Naive B cell (primary cell): Measurements from ENCODE around the gene SEL1L2. TPM values are rescaled to one million over a fixed set of nuclear protein-coding genes. Genes with fewer than 3 reads are reported as not detected.

Experiments
- ATAC-seq, 2 donors: fragments of 150-1000 bp; cut with Tn5 transposase; 2 replicates each; pipeline ENCODE4 v1.10.0; 2021; ENCODE audit warnings: low read depth in 2 of 2, mild to moderate bottlenecking in 2 of 2, moderate library complexity in 2 of 2
- DNase-seq: peaks from one replicate; pipeline ENCODE4 v3.0.0; 2022
- H3K27ac Mint-ChIP-seq, 6 donors: one replicate each; pipeline ENCODE4 v1.8.0; 2020 to 2022; ENCODE audit warnings: mild to moderate bottlenecking in 6 of 6, mixed read lengths in 6 of 6, moderate library complexity in 5 of 6, inconsistent platforms in 2 of 6
- H3K27me3 Mint-ChIP-seq, 3 donors: one replicate each; pipeline ENCODE4 v1.8.0; 2021 to 2022; ENCODE audit warnings: mixed read lengths in 3 of 3, mild to moderate bottlenecking in 1 of 3
- H3K36me3 Mint-ChIP-seq, 2 donors: one replicate each; pipeline ENCODE4 v1.8.0; 2020 to 2022; ENCODE audit warnings: mixed read lengths in 2 of 2, inconsistent platforms in 1 of 2, mild to moderate bottlenecking in 1 of 2
- H3K4me1 Mint-ChIP-seq, 3 donors: one replicate each; pipeline ENCODE4 v1.8.0; 2020 to 2022; ENCODE audit warnings: mixed read lengths in 3 of 3, inconsistent platforms in 1 of 3, mild to moderate bottlenecking in 1 of 3, moderate library complexity in 1 of 3
- H3K4me3 Mint-ChIP-seq, 8 donors: one replicate each; pipeline ENCODE4 v1.8.0; 2020 to 2022; ENCODE audit warnings: mild to moderate bottlenecking in 8 of 8, mixed read lengths in 8 of 8, moderate library complexity in 8 of 8, inconsistent platforms in 2 of 8
- H3K9me3 Mint-ChIP-seq, 7 donors: one replicate each; pipeline ENCODE4 v1.8.0; 2020 to 2022; ENCODE audit warnings: mixed read lengths in 7 of 7, mild to moderate bottlenecking in 5 of 7, inconsistent platforms in 2 of 7, moderate library complexity in 1 of 7
- polyA plus RNA-seq, 6 donors: library from polyadenylated mRNA; unstranded; fragments of 300-500 nt; fragmentation: Illumina TruSeq; gene quantifications; one replicate each; pipeline ENCODE4 v1.2.3, GENCODE V29; 2021; ENCODE audit warnings: low read depth in 6 of 6

The SEL1L2 gene
- polyA plus RNA-seq, 6 donors from 2014 or later: not detected

DNA sequence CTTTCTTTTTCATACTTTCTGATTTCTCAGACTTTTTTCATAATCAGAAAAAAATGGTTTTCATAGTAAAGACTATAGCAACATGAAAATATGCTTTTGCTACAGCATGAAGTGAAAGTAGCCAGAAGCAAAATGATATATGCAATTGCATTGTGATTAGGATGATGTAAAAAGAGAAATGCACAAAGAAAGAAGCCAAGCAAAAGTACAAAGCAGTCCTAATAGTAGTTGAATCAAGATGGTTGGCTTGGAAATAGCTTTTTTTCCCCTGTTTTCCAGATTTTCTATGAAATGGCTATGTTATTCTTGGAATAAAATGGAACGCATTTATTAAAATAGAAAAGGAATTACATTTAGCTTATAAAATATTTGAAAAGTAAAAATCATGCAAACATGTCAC is 77.3 kb downstream of the SEL1L2 start:
- H3K27ac Mint-ChIP-seq: no peak overlapping the region
- H3K27me3 Mint-ChIP-seq: peaks cover 0 to 7% (median 0%) of the 10 kb centered on the region in 3 donors
- no peak overlapping the region for H3K4me3 Mint-ChIP-seq
- ATAC-seq (no peak), DNase-seq (no peak)
- no peaks in the 10 kb centered on the region for H3K4me1 Mint-ChIP-seq
- H3K9me3 Mint-ChIP-seq: no peaks in the 10 kb centered on the region
- no peaks in the 10 kb centered on the region for H3K36me3 Mint-ChIP-seq

DNA sequence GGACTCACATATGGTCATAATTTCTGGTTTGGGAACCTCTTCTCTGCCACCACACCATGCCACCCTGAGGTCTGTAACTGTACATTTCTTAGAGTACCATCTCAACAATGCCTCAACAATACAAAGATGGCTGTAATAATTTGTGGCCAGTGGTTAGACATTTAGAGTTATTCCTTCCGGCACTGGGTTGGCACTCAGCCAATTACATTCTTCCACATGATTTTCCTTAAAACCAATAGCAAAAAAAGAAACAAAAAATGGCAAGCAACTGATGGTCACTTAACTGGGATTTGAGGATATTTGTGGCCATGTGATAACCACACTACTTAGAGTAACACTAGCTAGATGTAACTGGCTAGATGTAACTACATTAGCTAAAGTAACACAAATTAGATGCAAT is 79.9 kb downstream of the SEL1L2 start:
- ATAC-seq: no peak
- Mint-ChIP-seq H3K27ac (no peak overlapping the region), H3K4me3 (no peak overlapping the region), H3K4me1 (no peaks in the 10 kb centered on the region), H3K27me3 (peaks cover 0 to 7% (median 0%) of the 10 kb centered on the region in 3 donors), H3K9me3 (no peaks in the 10 kb centered on the region), H3K36me3 (no peaks in the 10 kb centered on the region)
- DNase-seq: no peak

DNA sequence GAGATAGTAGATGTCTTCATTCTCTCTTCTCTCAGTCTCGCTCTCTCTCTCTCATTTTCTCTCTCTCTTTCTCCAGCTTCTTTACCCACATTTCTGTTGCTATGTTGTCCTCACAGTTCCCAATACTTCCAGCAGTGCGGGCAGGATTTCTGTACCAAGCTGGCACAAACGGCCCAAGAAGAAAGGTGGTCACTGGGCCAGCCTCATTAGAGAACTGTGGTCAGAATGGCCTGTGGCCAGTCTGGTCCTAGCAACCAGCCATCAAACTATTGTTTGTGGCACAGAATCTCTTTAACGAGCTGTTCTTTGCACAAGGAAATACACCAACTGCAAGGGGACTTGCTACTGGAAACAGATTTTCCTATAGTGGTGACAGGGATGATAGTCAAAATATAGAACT is 81.3 kb downstream of the SEL1L2 start:
- DNase-seq (no peak), ATAC-seq (no peak)
- Mint-ChIP-seq H3K9me3 (no peaks in the 10 kb centered on the region), H3K27me3 (peaks cover 0 to 7% (median 0%) of the 10 kb centered on the region in 3 donors), H3K36me3 (no peaks in the 10 kb centered on the region), H3K4me1 (no peaks in the 10 kb centered on the region), H3K4me3 (no peak overlapping the region), H3K27ac (no peak overlapping the region)

DNA sequence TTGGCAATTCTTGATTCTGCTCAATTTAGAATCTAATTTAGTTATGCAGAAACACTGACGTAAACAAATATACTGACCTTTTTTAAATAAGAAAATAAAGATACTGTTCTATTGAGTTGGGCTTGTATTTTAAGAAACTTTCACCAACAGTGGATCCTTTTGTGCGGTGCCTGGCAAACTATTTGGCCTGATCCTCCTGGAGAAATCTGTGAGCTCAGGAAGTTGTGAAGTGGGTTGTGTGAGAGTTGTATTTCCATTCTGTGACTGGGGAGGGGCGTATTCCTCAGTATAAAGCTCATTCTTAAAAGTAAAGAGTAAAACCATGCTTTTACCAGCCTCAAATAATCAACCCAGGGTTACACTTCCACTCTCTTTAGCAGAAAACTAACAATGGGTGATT is 85.6 kb downstream of the SEL1L2 start:
- ATAC-seq (no peak), DNase-seq (no peak)
- H3K9me3 Mint-ChIP-seq: peaks cover 0 to 8% (median 0%) of the 10 kb centered on the region in 7 donors
- H3K27me3 Mint-ChIP-seq: peaks cover 0 to 4% (median 0%) of the 10 kb centered on the region in 3 donors
- no peaks in the 10 kb centered on the region for H3K36me3 Mint-ChIP-seq
- H3K27ac Mint-ChIP-seq: no peak overlapping the region
- H3K4me1 Mint-ChIP-seq: no peaks in the 10 kb centered on the region
- H3K4me3 Mint-ChIP-seq: no peak overlapping the region

DNA sequence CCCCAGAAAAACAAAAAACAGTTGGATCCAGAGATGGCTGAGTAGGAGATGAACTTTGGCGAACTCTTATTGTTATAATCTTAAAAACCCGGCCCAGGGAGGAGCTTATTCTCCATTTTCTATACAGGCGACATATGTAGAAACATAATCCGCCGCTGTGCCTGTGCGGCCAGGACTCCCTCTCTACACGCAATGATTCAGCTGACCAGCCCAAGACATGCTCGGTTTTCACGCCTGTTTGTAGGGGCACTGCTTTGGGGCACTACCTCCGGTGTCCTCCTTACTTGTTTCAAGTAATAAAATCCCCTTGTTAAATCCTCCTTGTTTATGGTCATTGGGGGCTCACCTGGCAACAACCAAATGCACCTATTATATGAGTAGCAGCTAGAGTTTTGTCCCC is 89.9 kb downstream of the SEL1L2 start:
- H3K9me3 Mint-ChIP-seq: peaks cover 0 to 8% (median 0%) of the 10 kb centered on the region in 7 donors
- no peaks in the 10 kb centered on the region for H3K36me3 Mint-ChIP-seq
- no peak overlapping the region for H3K27ac Mint-ChIP-seq
- no peaks in the 10 kb centered on the region for H3K27me3 Mint-ChIP-seq
- DNase-seq (no peak), ATAC-seq (no peak)
- H3K4me3 Mint-ChIP-seq: no peak overlapping the region
- no peaks in the 10 kb centered on the region for H3K4me1 Mint-ChIP-seq

DNA sequence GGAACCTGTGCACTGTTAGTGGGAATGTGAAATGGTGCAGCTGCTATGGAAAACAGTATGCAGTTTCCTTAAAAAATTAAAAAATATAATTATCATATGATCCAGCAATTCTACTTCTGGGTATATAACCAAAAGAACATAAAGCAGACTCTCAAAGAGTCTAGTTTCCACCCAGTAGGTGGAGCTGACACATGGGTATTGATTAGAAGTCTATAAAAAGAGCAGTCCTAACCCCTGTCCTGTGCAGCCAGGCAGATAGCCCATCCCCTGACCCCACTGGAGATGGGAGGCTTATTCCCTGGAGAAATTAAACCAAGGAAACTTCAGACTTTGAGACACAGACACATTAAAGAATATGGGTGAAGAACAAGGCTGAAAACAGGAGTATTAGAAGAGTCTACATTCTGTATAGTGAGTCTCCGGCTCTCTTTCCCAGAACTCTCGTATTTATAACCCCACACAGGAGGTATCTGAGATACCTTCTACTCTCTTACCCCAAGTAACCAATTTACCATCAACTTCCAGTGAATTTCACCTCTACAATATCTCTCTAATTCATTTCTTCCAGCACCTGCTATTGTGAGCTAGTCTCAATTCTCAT is 92.3 kb downstream of the SEL1L2 start:
- no peak overlapping the region for H3K27ac Mint-ChIP-seq
- ATAC-seq (no peak), DNase-seq (no peak)
- H3K27me3 Mint-ChIP-seq: no peaks in the 10 kb centered on the region
- no peak overlapping the region for H3K4me3 Mint-ChIP-seq
- H3K36me3 Mint-ChIP-seq: no peaks in the 10 kb centered on the region
- peaks cover 1 to 15% (median 5%) of the 10 kb centered on the region in 7 donors for H3K9me3 Mint-ChIP-seq
- no peaks in the 10 kb centered on the region for H3K4me1 Mint-ChIP-seq

DNA sequence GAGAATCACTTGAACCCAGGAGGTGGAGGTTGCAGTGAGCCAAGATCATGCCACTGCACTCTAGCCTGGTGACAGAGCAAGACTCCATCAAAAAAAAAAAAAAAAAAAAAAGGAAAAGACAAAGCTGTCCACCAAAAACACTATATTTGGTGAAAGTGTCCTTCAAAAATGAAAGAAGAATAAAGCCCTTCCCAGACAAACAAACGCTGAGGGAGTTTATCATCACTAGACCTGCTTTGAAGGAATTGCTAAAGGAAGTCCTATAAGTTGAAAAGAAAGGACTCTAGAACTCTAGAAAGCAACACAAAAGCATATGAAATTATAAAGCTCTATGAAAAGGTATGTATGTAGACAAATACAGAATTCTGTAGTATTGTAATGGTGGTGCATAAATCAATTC is 98.8 kb downstream of the SEL1L2 start:
- Mint-ChIP-seq H3K4me3 (no peak overlapping the region), H3K27ac (no peak overlapping the region), H3K27me3 (no peaks in the 10 kb centered on the region), H3K4me1 (no peaks in the 10 kb centered on the region), H3K36me3 (peaks cover 0 to 13% of the 10 kb centered on the region in 2 donors), H3K9me3 (peaks cover 10 to 34% (median 19%) of the 10 kb centered on the region in 7 donors)
- no peak for DNase-seq
- no peak for ATAC-seq

DNA sequence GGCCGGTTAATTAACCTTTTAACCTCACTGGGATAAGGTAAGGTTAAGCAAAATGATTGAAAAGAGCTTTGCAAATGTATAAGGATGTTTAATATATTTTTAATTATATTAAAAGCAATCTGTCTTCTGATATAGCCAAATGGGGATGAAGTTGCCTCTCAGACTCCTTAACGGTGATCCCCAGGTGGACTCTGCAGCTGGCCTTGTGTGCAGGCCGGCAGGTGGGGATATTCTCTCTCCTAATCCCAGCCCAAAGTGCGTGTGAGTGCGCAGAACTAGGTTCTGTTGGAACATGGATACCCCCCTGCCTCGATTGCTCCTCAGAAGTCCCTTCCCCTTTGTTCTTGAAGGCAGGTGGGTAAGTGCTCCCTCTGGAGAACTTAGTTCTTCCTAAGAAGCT is 105.6 kb downstream of the SEL1L2 start:
- H3K4me1 Mint-ChIP-seq: no peaks in the 10 kb centered on the region
- no peak overlapping the region for H3K4me3 Mint-ChIP-seq
- H3K9me3 Mint-ChIP-seq: peaks cover 0 to 5% (median 0%) of the 10 kb centered on the region in 7 donors
- no peaks in the 10 kb centered on the region for H3K36me3 Mint-ChIP-seq
- no peak for DNase-seq
- no peak for ATAC-seq
- H3K27ac Mint-ChIP-seq: no peak overlapping the region
- H3K27me3 Mint-ChIP-seq: peaks cover 0 to 6% (median 0%) of the 10 kb centered on the region in 3 donors

DNA sequence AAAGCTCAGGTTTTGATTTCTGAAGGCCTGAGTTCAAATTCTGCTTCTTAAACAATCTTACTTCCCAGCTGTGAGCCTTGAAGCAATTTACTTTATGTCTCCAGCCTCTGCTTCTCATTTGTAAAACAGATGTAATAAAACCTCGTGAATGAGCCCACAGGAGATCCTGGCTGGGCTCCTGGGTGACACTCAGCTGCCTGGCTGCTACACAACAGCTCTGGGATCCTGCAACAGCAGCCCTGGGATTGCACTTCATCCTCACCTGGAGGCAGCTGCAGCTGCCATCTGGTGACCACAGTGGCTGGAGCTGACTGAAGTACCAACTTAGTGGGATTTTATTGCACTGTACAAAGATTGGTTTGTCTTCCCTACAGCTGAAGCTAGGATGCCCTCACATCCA is 107.0 kb downstream of the SEL1L2 start:
- Mint-ChIP-seq H3K4me3 (no peak overlapping the region), H3K4me1 (no peaks in the 10 kb centered on the region), H3K9me3 (peaks cover 0 to 2% (median 0%) of the 10 kb centered on the region in 7 donors), H3K27me3 (peaks cover 0 to 6% (median 0%) of the 10 kb centered on the region in 3 donors), H3K36me3 (no peaks in the 10 kb centered on the region), H3K27ac (no peak overlapping the region)
- ATAC-seq: no peak
- no peak for DNase-seq

DNA sequence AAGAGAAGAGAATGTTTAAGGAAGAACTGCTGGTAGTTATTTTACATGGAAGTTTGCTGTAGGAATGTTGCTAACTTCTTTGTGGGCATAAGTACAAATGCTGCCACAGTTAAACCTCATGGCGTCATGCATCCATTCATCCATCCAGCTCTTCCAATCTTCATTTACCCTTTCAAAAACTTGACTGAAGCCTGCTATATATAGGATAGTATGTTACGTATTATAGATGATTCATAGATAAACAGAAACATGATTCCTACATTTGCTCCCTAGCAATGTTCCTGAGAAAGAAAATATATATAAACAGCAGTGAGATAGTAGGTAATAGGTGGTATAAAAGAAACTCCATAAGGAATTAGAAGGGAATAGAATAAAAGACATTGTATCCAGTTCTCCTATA is 111.8 kb downstream of the SEL1L2 start:
- H3K4me3 Mint-ChIP-seq: no peak overlapping the region

DNA sequence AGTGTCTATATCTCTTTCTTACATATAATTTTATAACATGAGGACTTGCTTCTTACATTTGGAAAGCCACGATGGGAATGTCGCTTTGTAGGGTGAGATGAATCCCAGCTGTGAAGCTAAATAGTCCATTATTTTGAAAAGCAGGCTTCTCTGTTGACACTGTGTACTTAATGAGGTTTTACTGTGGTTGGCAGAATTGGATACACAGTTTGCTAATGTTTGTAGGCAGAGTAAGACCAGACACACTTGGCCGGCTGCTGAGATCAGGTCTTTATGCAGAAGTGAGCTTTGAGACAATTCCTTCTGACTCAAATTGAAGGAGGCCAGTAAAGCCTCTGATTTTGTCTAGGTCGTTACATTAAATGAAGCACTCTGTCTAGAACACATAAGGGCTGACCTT is 112.6 kb downstream of the SEL1L2 start:
- no peak for ATAC-seq
- DNase-seq: no peak
- Mint-ChIP-seq H3K27ac (no peak overlapping the region), H3K4me1 (no peaks in the 10 kb centered on the region), H3K27me3 (peaks cover 0 to 5% (median 0%) of the 10 kb centered on the region in 3 donors), H3K9me3 (peaks cover 0 to 2% (median 0%) of the 10 kb centered on the region in 7 donors), H3K4me3 (no peak overlapping the region), H3K36me3 (no peaks in the 10 kb centered on the region)

More for the DNA sequence above, 111.8 kb downstream of the SEL1L2 start:
- Mint-ChIP-seq H3K9me3 (peaks cover 0 to 4% (median 0%) of the 10 kb centered on the region in 7 donors), H3K27ac (no peak overlapping the region), H3K27me3 (peaks cover 0 to 5% (median 0%) of the 10 kb centered on the region in 3 donors), H3K36me3 (no peaks in the 10 kb centered on the region), H3K4me1 (no peaks in the 10 kb centered on the region)
- ATAC-seq (no peak), DNase-seq (no peak)

DNA sequence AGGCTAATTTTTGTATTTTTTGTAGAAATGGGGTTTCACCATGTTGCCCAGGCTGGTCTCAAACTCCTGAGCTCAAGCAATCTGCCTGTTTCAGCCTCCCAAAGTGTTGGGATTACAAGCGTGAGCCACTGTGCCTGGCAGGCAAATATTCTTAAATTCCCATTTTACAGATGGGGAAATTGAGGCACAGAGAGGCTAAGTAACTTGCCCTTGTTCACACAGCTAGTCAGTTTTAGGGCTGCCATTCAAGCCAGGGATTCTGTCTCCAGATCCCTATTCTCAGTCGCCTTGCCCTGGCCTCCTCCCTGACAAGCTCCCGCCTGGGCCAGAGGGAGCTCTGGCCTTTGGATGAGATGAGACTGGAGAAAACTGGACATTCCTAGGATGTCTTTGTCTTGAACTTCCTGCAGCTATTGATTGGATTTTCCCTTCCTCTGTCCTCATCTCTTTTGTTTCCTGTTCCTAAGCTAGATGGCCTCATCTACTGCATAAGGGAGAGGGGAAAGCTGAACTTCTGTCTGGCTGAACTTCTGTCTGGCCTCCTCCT is 115.1 kb downstream of the SEL1L2 start:
- Mint-ChIP-seq H3K27ac (peak overlapping the region in 1 of 6 donors; percentile 39), H3K9me3 (peaks cover 0 to 2% (median 0%) of the 10 kb centered on the region in 7 donors), H3K4me1 (no peaks in the 10 kb centered on the region), H3K27me3 (peaks cover 0 to 5% (median 0%) of the 10 kb centered on the region in 3 donors), H3K4me3 (no peak overlapping the region), H3K36me3 (no peaks in the 10 kb centered on the region)
- ATAC-seq (no peak), DNase-seq (no peak)

DNA sequence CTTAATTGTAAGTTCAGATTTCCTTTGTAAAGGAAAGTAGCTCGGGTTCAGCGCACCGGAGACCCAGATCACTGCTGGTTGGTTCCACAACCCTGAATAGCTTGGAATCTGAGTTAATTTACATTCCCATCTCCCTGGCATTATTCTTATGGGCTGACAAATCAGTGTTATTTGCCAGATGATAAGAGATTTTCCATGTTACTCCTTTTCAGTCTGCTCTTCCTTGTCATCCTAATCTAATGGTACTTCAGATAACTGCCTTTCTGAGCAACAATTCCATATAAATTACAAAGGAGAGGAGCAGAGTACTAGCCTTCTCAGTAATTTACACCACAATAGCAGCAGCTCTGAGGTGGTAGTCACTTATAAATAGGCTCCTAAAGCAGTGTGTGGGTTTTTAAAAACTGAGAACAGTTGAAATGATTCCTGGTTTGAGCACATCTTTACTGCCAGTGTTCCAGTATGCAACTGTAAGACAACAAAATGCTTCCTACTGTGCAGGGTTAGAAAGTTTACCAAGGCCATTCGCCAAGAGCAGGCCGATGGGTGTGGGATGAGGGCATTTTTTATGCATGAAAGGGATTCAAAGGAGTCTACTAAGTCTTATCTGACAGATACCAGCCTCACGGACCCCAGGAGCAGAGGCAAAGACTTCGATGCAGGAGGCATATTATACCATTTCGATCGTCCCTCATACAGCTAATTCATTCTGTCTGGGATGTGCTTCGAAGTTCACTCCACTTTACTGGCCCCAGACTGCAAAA is 115.8 kb downstream of the SEL1L2 start:
- ATAC-seq (no peak), DNase-seq (no peak)
- H3K9me3 Mint-ChIP-seq: peaks cover 0 to 3% (median 0%) of the 10 kb centered on the region in 7 donors
- peaks cover 0 to 5% (median 0%) of the 10 kb centered on the region in 3 donors for H3K27me3 Mint-ChIP-seq
- H3K4me1 Mint-ChIP-seq: no peaks in the 10 kb centered on the region
- H3K36me3 Mint-ChIP-seq: no peaks in the 10 kb centered on the region
- no peak overlapping the region for H3K27ac Mint-ChIP-seq
- no peak overlapping the region for H3K4me3 Mint-ChIP-seq

DNA sequence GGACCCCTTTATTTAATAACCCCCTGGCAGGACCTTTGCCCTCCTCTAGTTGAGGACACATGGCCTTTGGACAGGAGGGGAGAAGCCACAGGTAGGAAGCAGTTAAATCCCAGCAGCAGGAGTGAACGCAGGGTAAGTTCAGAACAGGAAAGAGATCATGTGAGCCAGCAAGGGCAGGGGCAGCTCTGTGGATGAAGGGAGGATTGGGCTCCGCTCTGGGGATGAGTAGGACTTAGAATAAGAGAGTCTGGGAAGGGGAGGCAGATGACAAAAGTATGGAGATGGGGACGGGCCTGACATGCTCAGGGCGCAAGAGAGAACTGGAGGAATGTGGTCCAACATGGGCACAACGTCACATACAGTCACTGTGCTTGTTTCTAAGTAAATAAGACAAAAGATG is 116.6 kb downstream of the SEL1L2 start:
- H3K4me1 Mint-ChIP-seq: no peaks in the 10 kb centered on the region
- H3K4me3 Mint-ChIP-seq: no peak overlapping the region
- DNase-seq (no peak), ATAC-seq (no peak)
- H3K27me3 Mint-ChIP-seq: peaks cover 0 to 5% (median 0%) of the 10 kb centered on the region in 3 donors
- no peaks in the 10 kb centered on the region for H3K36me3 Mint-ChIP-seq
- peaks cover 0 to 3% (median 0%) of the 10 kb centered on the region in 7 donors for H3K9me3 Mint-ChIP-seq
- no peak overlapping the region for H3K27ac Mint-ChIP-seq
